Measurements from ENCODE around the gene ADCY1. TPM values are rescaled to one million over a fixed set of nuclear protein-coding genes. Genes with fewer than 3 reads are reported as not detected.

ADCY1 gene
- total RNA-seq, 2 donors from 2014 or later: 0.14 to 0.85 TPM

DNA sequence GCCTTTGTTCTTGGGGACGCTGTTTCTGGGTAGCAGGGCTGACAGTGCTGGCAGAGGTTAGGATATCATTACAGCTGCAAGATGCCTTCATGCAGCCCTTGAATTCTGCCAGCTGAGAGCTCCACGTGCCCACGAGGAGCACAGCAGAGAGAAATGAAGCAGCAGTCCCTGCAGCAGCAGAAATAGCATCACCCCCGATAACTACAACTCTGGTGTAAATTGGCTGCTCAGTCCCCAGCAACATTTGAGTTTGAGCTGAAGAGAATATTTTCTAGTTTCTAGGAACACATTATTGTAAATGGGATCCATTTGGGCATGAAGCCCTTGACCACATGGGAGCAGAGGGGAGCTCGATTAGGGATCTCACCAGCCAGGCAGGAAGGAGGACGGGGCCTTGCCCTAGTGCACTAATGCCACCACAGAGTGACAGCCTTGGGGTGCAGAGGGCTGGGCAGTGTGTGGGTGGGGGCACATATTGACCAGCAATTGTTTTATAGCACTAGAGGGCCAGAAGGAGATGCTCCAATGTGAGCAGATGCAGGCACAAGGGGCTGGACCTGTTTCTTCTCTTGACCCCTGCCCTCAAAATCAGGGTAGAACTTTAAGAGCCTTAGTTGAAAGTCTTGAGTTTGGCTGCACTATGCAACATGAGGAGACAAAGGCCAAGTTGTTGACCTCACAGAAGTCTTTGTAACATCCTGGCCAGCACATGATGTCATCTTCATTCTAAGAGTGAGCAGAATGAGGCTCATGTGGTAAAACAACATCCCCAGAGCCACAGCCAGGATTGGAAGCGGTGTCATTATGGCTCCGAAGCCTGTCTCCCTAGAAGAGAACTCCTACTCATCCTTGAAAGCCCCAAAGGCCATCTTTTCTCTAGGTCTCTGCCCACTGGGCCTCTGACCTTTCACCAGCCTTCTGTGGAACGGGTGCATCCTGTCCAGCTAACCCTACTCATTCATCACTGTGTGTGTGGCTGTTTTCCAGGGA, 52.6 kb downstream of the ADCY1 start:
- TF ChIP-seq, protein P1, sequence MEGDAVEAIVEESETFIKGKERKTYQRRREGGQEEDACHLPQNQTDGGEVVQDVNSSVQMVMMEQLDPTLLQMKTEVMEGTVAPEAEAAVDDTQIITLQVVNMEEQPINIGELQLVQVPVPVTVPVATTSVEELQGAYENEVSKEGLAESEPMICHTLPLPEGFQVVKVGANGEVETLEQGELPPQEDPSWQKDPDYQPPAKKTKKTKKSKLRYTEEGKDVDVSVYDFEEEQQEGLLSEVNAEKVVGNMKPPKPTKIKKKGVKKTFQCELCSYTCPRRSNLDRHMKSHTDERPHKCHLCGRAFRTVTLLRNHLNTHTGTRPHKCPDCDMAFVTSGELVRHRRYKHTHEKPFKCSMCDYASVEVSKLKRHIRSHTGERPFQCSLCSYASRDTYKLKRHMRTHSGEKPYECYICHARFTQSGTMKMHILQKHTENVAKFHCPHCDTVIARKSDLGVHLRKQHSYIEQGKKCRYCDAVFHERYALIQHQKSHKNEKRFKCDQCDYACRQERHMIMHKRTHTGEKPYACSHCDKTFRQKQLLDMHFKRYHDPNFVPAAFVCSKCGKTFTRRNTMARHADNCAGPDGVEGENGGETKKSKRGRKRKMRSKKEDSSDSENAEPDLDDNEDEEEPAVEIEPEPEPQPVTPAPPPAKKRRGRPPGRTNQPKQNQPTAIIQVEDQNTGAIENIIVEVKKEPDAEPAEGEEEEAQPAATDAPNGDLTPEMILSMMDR (IDR thresholded peaks at IDR 0.05): no peak
- H3K4me3 ChIP-seq: no peak overlapping the region
- no peak for ATAC-seq (ENCODE audit: insufficient number of reproducible peaks, low FRiP score, low read depth)

DNA sequence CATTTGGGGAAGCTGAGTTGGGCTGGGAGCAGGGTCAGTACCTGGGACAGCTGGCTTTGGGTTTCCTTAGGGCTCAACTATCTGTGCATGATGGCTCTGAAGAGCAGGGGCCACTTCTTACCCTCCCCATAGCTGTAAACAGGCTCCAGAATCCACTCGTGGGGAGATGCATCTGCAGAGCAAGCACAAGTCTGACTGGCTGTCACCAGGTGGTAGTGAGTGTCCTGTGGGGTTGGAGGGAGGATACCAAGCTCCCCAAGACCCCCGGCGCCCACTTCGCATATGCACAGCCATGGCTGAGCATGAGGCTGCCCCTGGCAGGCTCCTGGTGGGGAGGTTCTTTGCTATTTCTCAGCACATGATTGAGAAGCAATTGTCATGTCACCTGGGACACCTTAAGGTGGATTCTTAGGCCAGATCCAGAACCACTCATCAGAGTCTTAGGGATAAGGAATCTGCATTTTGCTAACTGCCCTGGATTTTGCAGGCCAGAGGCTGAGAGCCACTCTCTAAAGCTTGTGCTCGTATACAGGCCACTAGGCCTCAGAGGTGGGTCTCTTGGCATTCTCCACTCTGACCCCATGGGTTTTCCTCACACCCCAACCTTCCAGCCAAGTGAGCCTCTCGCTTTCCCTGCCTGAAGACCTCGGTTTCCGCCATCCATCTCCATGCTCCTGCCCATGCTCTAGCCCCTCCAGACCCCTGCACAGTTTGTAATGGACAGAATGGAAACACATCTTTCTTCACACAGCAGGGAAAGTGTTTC, 53.7 kb downstream of the ADCY1 start:
- H3K9me3 ChIP-seq: no peaks in the 10 kb centered on the region
- ATAC-seq (ENCODE audit: insufficient number of reproducible peaks, low FRiP score, low read depth): no peak
- no peak overlapping the region for H3K4me3 ChIP-seq
- DNase-seq (ENCODE audit: low spot score): no peak
- H3K27ac ChIP-seq: no peak overlapping the region
- H3K27me3 ChIP-seq (replicated peaks; ENCODE audit: insufficient read depth): no peaks in the 10 kb centered on the region
- TF ChIP-seq, protein P1 (IDR thresholded peaks at IDR 0.05): no peak
- H3K4me1 ChIP-seq (ENCODE audit: control insufficient read depth in 1 of 2, low read depth in 2 of 2): no peaks in the 10 kb centered on the region
- H3K36me3 ChIP-seq: no peaks in the 10 kb centered on the region

More for the DNA sequence above, 52.6 kb downstream of the ADCY1 start:
- no peaks in the 10 kb centered on the region for H3K36me3 ChIP-seq
- H3K4me1 ChIP-seq (ENCODE audit: control insufficient read depth in 1 of 2, low read depth in 2 of 2): no peaks in the 10 kb centered on the region
- no peaks in the 10 kb centered on the region for H3K9me3 ChIP-seq
- DNase-seq (ENCODE audit: low spot score): no peak
- no peak overlapping the region for H3K27ac ChIP-seq
- no peaks in the 10 kb centered on the region for H3K27me3 ChIP-seq (replicated peaks; ENCODE audit: insufficient read depth)

DNA sequence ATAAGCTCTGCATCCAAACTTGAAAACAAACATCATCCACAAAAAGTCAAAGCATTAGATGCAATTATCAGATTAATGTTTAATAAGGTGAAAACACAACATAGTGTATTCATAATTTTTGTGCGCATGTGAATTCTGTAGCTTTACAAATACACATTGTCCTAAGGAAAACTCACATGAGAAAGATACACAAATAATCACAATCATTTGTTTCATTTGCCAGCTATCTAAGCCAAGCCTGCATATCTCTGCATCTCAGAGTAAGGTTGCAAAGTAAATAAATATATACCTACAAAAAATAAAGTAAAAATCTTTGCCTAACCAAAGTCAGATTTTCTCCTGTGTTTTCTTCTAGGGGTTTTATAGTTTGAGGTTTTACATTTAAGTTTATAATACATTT, 57.4 kb downstream of the ADCY1 start:
- TF ChIP-seq, protein P1 (IDR thresholded peaks at IDR 0.05): no peak
- Histone ChIP-seq H3K4me1 (ENCODE audit: control insufficient read depth in 1 of 2, low read depth in 2 of 2) (no peaks in the 10 kb centered on the region), H3K27me3 (replicated peaks; ENCODE audit: insufficient read depth) (no peaks in the 10 kb centered on the region), H3K4me3 (no peak overlapping the region), H3K9me3 (no peaks in the 10 kb centered on the region), H3K36me3 (no peaks in the 10 kb centered on the region), H3K27ac (no peak overlapping the region)
- DNase-seq (ENCODE audit: low spot score): no peak
- no peak for ATAC-seq (ENCODE audit: insufficient number of reproducible peaks, low FRiP score, low read depth)

DNA sequence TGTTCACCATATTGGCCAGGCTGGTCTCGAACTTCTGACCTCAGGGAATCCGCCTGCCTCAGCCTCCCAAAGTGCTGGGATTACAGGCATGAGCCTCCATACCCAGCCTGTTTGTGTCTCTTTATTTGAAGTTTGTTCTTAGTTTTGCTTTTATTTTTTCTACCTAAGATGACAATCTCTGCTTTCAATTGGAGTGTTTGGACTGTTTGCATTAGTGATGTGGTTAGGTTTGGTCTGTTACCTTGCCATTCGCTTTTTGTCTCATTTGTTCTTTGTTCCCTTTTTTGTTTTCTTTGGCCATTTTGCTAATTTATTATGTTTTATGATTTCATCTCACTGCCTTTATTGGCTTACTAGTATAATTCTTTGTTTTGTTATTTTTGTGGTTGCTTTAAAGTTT, 62.6 kb downstream of the ADCY1 start:
- Histone ChIP-seq H3K4me1 (ENCODE audit: control insufficient read depth in 1 of 2, low read depth in 2 of 2) (no peaks in the 10 kb centered on the region), H3K36me3 (no peaks in the 10 kb centered on the region), H3K27me3 (replicated peaks; ENCODE audit: insufficient read depth) (no peaks in the 10 kb centered on the region), H3K27ac (no peak overlapping the region), H3K4me3 (no peak overlapping the region), H3K9me3 (no peaks in the 10 kb centered on the region)
- DNase-seq (ENCODE audit: low spot score) (no peak), ATAC-seq (ENCODE audit: insufficient number of reproducible peaks, low FRiP score, low read depth) (no peak)
- TF ChIP-seq, protein P1 (IDR thresholded peaks at IDR 0.05): no peak

DNA sequence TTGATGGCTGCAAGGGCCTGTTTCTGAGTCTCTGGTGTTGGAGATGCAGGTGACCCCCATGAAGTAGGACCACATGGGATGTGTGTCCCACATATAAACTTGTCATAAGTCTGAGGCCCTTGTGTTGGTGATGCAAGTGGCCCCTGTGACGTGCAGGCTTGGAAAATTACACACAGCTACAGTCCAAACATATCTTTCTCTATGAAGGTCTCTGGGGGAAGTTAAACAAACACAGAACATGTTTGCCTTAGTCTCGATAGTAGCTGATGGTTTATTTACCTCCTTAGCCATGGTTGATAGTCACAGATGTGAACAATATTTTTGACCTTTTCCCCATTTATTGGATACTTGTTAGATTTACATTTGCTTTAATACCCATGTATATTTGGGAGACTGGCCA, 64.7 kb downstream of the ADCY1 start:
- Histone ChIP-seq H3K27ac (no peak overlapping the region), H3K9me3 (no peaks in the 10 kb centered on the region), H3K27me3 (replicated peaks; ENCODE audit: insufficient read depth) (no peaks in the 10 kb centered on the region), H3K4me1 (ENCODE audit: control insufficient read depth in 1 of 2, low read depth in 2 of 2) (no peaks in the 10 kb centered on the region), H3K4me3 (no peak overlapping the region), H3K36me3 (no peaks in the 10 kb centered on the region)
- no peak for DNase-seq (ENCODE audit: low spot score)
- ATAC-seq (ENCODE audit: insufficient number of reproducible peaks, low FRiP score, low read depth): no peak
- TF ChIP-seq, protein P1 (IDR thresholded peaks at IDR 0.05): no peak

Data from thoracic aorta (tissue), 2 donors.